Brain microvascular endothelial cell (primary cell): Measurements from ENCODE around the gene CUX1.
A peak's percentile ranks its signal among the peaks of the same experiment; 100 is the strongest.

ENCODE experiments used
- DNase-seq: peaks from one replicate; pipeline ENCODE4 v3.0.0-alpha.2; 2020
- H3K27ac ChIP-seq: fragments of 250-450 bp; sonication (Bioruptor Pico); 2 replicates; pipeline ENCODE4 v1.5.1; 2020; ENCODE audit warnings: mild to moderate bottlenecking, moderate library complexity
- H3K27me3 ChIP-seq: fragments of 250-450 bp; sonication (Bioruptor Pico); replicated peaks from 2 replicates; pipeline ENCODE4 v1.5.1; 2020; ENCODE audit warnings: mild to moderate bottlenecking
- H3K36me3 ChIP-seq: fragments of 250-450 bp; sonication (Bioruptor Pico); replicated peaks from 2 replicates; pipeline ENCODE4 v1.5.1; 2020; ENCODE audit warnings: mild to moderate bottlenecking
- H3K4me3 ChIP-seq: 2 replicates; pipeline ENCODE4 v1.5.1; 2011; ENCODE audit warnings: low read depth, mild to moderate bottlenecking, control low read depth, low read length, moderate library complexity
- in situ Hi-C: cut with HindIII; loops from 2 replicates; pipeline ENCODE4 v1.10.0; 2017; ENCODE audit warnings: low sequenced_read_pairs, low pct_ligation_motif_present
- TF ChIP-seq, protein P1 (sequence below): IDR thresholded peaks from 2 replicates; pipeline ENCODE4 v1.5.1; 2011; ENCODE audit warnings: low read depth, mild to moderate bottlenecking, moderate library complexity, low read length, control low read depth, inconsistent platforms; ENCODE audit errors: missing control alignments

The CUX1 gene

DNA sequence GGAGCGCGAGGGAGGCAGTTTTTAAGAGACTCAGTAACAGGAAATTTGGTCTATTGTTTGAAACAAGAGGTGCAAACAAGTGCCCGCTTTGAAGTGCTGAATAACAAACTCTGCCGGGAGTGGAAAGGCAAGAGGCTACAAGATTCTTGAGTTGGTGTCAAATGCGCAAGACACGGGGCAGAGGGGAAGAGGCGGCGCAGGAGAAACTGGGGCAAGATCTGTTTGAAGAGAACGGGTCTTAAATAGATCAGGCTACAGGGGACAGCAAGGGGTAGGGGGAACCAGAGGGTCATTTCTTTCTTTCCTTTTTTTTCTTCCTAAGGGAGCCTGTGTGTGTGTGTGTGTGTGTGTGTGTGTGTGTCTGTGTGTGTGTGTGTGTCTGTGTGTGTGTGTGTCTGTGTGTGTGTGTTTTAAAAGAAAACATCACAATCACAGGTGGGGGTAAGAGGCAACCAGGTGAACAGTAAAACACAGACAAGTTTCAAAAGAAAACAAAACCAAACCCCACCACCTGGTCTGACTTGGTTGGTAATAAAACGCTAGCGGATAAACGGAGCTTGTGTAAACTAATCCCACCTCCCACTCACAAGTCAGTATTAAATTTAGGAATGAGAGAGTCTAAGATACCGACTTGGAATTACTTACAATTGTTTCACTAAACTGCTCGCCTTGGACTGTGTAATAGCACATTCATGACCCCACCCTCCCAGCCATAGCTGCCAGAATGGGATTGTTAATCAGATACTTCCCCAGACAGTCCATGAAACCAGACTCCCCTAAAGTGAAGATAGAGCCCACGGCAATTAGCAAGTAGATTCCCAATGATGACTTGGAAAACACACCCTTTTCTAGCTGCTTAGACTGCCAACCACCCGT, 13.1 kb upstream of the CUX1 start:
- H3K27ac ChIP-seq, result no peak overlapping the region
- in situ Hi-C loops, result no loop called here
- TF ChIP-seq, protein P1, sequence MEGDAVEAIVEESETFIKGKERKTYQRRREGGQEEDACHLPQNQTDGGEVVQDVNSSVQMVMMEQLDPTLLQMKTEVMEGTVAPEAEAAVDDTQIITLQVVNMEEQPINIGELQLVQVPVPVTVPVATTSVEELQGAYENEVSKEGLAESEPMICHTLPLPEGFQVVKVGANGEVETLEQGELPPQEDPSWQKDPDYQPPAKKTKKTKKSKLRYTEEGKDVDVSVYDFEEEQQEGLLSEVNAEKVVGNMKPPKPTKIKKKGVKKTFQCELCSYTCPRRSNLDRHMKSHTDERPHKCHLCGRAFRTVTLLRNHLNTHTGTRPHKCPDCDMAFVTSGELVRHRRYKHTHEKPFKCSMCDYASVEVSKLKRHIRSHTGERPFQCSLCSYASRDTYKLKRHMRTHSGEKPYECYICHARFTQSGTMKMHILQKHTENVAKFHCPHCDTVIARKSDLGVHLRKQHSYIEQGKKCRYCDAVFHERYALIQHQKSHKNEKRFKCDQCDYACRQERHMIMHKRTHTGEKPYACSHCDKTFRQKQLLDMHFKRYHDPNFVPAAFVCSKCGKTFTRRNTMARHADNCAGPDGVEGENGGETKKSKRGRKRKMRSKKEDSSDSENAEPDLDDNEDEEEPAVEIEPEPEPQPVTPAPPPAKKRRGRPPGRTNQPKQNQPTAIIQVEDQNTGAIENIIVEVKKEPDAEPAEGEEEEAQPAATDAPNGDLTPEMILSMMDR, result no peak
- no peak overlapping the region for H3K4me3 ChIP-seq
- no peak for DNase-seq
- H3K36me3 ChIP-seq, result no peaks in the 10 kb centered on the region
- H3K27me3 ChIP-seq, result peaks cover 27% of the 10 kb centered on the region

DNA sequence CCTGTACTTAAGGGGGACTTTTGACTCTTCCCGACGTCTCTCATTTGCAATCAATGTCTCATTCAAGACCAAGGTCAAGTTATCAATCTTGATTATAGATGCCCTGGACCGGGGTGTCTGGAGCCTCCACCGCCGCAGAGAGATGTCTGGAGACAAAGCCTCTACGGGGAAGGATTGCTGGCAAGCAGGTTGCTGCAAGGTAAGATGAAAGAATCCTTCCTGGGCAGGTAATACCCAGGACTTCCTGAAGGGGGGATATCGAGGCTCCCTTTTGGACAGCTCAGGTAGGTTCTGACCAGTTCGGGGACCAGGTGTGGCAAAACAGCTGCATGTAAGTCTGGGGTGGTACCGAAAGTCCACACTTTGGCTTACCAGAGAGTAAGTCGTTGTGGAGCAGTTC, 12.5 kb upstream of the CUX1 start:
- in situ Hi-C loops, result no loop called here
- TF ChIP-seq, protein P1, result peak; percentile 41
- Histone ChIP-seq H3K27ac (no peak overlapping the region), H3K27me3 (peaks cover 27% of the 10 kb centered on the region), H3K4me3 (no peak overlapping the region), H3K36me3 (no peaks in the 10 kb centered on the region)
- DNase-seq, result no peak

DNA sequence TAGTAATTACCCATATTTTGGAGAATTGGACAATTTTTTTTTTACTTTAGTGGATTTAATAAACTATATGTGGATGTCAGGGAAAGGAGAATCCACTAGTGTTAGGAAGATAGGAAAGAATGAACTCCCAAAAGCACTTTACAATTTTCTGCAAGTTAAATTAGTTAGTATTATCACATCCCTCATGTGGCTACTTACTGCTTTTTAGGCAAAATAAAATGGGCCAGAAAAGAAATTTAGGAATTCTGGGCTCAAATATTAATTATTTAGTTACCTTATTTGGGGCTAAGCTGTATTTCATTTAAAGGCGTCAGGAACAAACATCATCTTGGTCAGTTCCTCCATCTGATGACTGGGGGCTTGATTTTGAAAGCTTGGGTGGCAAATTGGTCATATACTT, 4.8 kb upstream of the CUX1 start:
- no peak for DNase-seq
- H3K27me3 ChIP-seq, result no peaks in the 10 kb centered on the region
- H3K36me3 ChIP-seq, result no peaks in the 10 kb centered on the region
- TF ChIP-seq, protein P1, result no peak
- H3K27ac ChIP-seq, result no peak overlapping the region
- no peak overlapping the region for H3K4me3 ChIP-seq
- in situ Hi-C loops, result no loop called here

DNA sequence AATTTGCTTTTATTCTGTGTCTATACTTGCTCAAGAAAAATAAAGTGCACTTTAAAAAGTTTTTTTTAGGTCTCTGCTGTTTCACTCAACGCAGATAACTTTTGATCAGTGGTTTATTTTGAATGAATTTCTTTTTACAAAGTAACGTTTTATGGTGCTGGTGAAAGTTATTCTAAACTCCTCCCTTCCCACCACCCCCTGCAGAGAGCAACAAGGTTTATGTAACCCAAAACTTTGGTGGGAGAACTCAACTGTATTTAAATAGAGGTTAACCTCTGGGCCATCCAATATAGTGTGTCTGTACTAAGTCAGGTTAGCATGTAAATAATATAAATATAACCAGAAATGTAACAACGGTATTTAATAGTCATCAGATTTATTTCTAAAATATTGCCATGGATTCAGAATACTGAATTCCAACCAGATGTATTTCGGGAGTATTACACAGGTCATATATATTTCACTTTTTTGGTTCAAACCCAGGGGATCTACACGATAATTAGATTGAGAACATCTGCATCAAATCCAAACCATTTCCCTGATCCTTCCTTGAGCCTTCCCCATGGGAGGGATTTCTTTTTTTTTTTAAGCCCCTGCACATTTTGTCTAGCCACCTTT, 3.9 kb upstream of the CUX1 start:
- H3K27ac ChIP-seq, result no peak overlapping the region
- TF ChIP-seq, protein P1, result no peak
- DNase-seq, result no peak
- no peaks in the 10 kb centered on the region for H3K36me3 ChIP-seq
- peak overlapping the region; percentile 71 for H3K4me3 ChIP-seq
- no peaks in the 10 kb centered on the region for H3K27me3 ChIP-seq
- in situ Hi-C loops, result no loop called here

- Histone ChIP-seq H3K27me3 (no peaks in the 10 kb centered on the region), H3K36me3 (no peaks in the 10 kb centered on the region), H3K4me3 (peak overlapping the region; percentile 71), H3K27ac (no peak overlapping the region)
- no peak for DNase-seq
- TF ChIP-seq, protein P1, result peak; percentile 34
- in situ Hi-C loops, result no loop called here
Observed at GRCh38 chr7:101814081-101814990, 3.1 kb upstream of the CUX1 start.
